ENCODE measurements around the gene SMIM24. TPM values are rescaled to one million over a fixed set of nuclear protein-coding genes. Genes with fewer than 3 reads are reported as not detected.

The SMIM24 gene
- total RNA-seq, 1 donor from 2014 or later = not detected

GRCh38 chr19:3477951-3478350 lies 2.4 kb downstream of the SMIM24 start:
- Mint-ChIP-seq H3K27ac (ENCODE audit: unreplicated experiment) (no peak overlapping the region), H3K4me3 (ENCODE audit: unreplicated experiment) (no peak overlapping the region), H3K36me3 (ENCODE audit: low read depth, unreplicated experiment) (peaks cover 3% of the 10 kb centered on the region), H3K27me3 (ENCODE audit: unreplicated experiment) (peaks cover 11% of the 10 kb centered on the region), H3K9me3 (ENCODE audit: unreplicated experiment) (no peaks in the 10 kb centered on the region), H3K4me1 (ENCODE audit: unreplicated experiment) (no peaks in the 10 kb centered on the region)
- no peak for TF ChIP-seq CTCF (IDR thresholded peaks at IDR 0.05; ENCODE audit: unreplicated experiment)
- no peak for DNase-seq (ENCODE audit: low spot score)

DNA sequence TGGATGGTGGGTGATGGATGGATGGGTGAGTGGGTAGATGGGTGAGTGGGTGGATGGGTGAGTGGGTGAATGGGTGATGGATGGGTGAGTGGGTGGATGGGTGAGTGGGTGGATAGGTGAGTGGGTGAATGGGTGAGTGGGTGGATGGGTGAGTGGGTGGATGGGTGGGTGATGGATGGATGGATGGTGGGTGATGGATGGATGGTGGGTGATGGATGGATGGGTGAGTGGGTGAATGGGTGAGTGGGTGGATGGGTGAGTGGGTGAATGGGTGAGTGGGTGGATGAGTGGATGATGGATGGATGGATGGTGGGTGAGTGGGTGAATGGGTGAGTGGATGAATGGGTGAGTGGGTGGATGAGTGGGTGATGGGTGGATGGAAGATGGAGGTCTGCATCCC lies 2.8 kb downstream of the SMIM24 start:
- H3K4me3 Mint-ChIP-seq (ENCODE audit: unreplicated experiment) = no peak overlapping the region
- peaks cover 11% of the 10 kb centered on the region for H3K27me3 Mint-ChIP-seq (ENCODE audit: unreplicated experiment)
- no peak for TF ChIP-seq CTCF (IDR thresholded peaks at IDR 0.05; ENCODE audit: unreplicated experiment)
- H3K9me3 Mint-ChIP-seq (ENCODE audit: unreplicated experiment) = no peaks in the 10 kb centered on the region
- peaks cover 3% of the 10 kb centered on the region for H3K36me3 Mint-ChIP-seq (ENCODE audit: low read depth, unreplicated experiment)
- H3K4me1 Mint-ChIP-seq (ENCODE audit: unreplicated experiment) = no peaks in the 10 kb centered on the region
- no peak for DNase-seq (ENCODE audit: low spot score)
- no peak overlapping the region for H3K27ac Mint-ChIP-seq (ENCODE audit: unreplicated experiment)

- Mint-ChIP-seq H3K27ac (ENCODE audit: unreplicated experiment) (no peak overlapping the region), H3K4me1 (ENCODE audit: unreplicated experiment) (no peaks in the 10 kb centered on the region), H3K4me3 (ENCODE audit: unreplicated experiment) (no peak overlapping the region), H3K36me3 (ENCODE audit: low read depth, unreplicated experiment) (peaks cover 3% of the 10 kb centered on the region), H3K27me3 (ENCODE audit: unreplicated experiment) (peaks cover 10% of the 10 kb centered on the region), H3K9me3 (ENCODE audit: unreplicated experiment) (no peaks in the 10 kb centered on the region)
- no peak for TF ChIP-seq CTCF (IDR thresholded peaks at IDR 0.05; ENCODE audit: unreplicated experiment)
- DNase-seq (ENCODE audit: low spot score) = no peak
These were observed 3.5 kb downstream of the SMIM24 start for GRCh38 chr19:3476830-3477229.

DNA sequence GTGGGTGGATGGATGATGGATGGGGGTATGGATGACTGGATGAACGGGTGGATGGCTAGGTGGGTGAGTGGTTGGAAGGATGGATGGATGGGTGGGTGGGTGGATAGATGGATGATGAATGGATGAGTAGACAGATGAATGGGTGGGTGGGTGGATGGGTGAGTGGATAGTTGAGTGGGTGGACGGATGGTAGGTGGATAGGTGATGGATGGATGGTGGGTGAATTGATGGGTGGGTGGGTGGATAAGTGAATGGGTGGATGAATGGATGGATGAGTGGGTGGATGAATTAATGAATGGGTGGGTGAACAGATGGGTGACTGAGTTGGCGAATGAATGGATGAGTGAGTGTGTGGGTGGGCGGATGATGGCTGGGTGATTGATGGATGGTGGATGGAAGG lies 4.9 kb downstream of the SMIM24 start:
- H3K9me3 Mint-ChIP-seq (ENCODE audit: unreplicated experiment) = no peaks in the 10 kb centered on the region
- peaks cover 3% of the 10 kb centered on the region for H3K36me3 Mint-ChIP-seq (ENCODE audit: low read depth, unreplicated experiment)
- no peak overlapping the region for H3K4me3 Mint-ChIP-seq (ENCODE audit: unreplicated experiment)
- H3K27ac Mint-ChIP-seq (ENCODE audit: unreplicated experiment) = no peak overlapping the region
- DNase-seq (ENCODE audit: low spot score) = no peak
- no peak for TF ChIP-seq CTCF (IDR thresholded peaks at IDR 0.05; ENCODE audit: unreplicated experiment)
- H3K27me3 Mint-ChIP-seq (ENCODE audit: unreplicated experiment) = peaks cover 4% of the 10 kb centered on the region
- H3K4me1 Mint-ChIP-seq (ENCODE audit: unreplicated experiment) = no peaks in the 10 kb centered on the region

DNA sequence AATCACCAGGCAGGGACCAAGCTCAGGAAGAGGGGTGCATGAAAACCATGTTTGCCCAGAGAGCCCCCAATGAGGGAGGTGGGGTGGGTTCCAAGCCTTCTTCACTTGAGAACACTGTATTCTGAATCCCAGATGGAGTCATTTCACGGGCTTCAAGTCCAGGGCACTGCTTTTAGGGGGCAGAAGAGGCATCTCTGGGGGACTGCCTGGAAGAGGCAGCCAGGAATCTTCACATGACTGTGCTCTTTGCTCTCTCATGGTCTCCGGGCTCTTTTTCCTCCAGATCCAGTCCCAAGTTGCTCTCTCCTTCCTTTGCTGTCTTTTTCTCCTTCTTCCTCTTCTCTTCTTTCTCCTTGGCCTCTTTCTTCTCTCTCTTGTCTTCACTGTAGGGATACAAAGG lies 5.7 kb downstream of the SMIM24 start:
- no peak for TF ChIP-seq CTCF (IDR thresholded peaks at IDR 0.05; ENCODE audit: unreplicated experiment)
- Mint-ChIP-seq H3K4me3 (ENCODE audit: unreplicated experiment) (no peak overlapping the region), H3K27me3 (ENCODE audit: unreplicated experiment) (peaks cover 4% of the 10 kb centered on the region), H3K27ac (ENCODE audit: unreplicated experiment) (no peak overlapping the region), H3K4me1 (ENCODE audit: unreplicated experiment) (no peaks in the 10 kb centered on the region), H3K9me3 (ENCODE audit: unreplicated experiment) (no peaks in the 10 kb centered on the region), H3K36me3 (ENCODE audit: low read depth, unreplicated experiment) (peaks cover 3% of the 10 kb centered on the region)
- DNase-seq (ENCODE audit: low spot score) = no peak

Data from endothelial cell (in vitro differentiated cells).